ENCODE results near the gene HSD17B11.

- TF ChIP-seq POLR2A (IDR thresholded peaks at IDR 0.05), result no peak
- no peak for TF ChIP-seq CTCF (IDR thresholded peaks at IDR 0.05)
Measured at GRCh38 chr4:87427518-87427868, 36.5 kb upstream of the HSD17B11 start.
